Left renal pelvis (tissue), 4 donors: ENCODE results near the gene COL7A1. TPM values are rescaled to one million over a fixed set of nuclear protein-coding genes. Genes with fewer than 3 reads are reported as not detected.
A peak's percentile ranks its signal among the peaks of the same experiment; 100 is the strongest.

Experiments
- DNase-seq, 4 donors: peaks; one replicate each; pipeline ENCODE4 v3.0.0-alpha.2; 2013; ENCODE audit warnings: low read depth in 4 of 4, low spot score in 3 of 4
- polyA plus RNA-seq, 4 donors: library from polyadenylated mRNA; unstranded; fragments of 120-200 nt; gene quantifications; one replicate each; pipeline ENCODE4 v1.2.1, GENCODE V29; 2013; ENCODE audit not compliant: insufficient read length in 4 of 4

COL7A1 gene
- polyA plus RNA-seq, 4 donors = 13.3 to 28.7 (median 14.2) TPM

DNA sequence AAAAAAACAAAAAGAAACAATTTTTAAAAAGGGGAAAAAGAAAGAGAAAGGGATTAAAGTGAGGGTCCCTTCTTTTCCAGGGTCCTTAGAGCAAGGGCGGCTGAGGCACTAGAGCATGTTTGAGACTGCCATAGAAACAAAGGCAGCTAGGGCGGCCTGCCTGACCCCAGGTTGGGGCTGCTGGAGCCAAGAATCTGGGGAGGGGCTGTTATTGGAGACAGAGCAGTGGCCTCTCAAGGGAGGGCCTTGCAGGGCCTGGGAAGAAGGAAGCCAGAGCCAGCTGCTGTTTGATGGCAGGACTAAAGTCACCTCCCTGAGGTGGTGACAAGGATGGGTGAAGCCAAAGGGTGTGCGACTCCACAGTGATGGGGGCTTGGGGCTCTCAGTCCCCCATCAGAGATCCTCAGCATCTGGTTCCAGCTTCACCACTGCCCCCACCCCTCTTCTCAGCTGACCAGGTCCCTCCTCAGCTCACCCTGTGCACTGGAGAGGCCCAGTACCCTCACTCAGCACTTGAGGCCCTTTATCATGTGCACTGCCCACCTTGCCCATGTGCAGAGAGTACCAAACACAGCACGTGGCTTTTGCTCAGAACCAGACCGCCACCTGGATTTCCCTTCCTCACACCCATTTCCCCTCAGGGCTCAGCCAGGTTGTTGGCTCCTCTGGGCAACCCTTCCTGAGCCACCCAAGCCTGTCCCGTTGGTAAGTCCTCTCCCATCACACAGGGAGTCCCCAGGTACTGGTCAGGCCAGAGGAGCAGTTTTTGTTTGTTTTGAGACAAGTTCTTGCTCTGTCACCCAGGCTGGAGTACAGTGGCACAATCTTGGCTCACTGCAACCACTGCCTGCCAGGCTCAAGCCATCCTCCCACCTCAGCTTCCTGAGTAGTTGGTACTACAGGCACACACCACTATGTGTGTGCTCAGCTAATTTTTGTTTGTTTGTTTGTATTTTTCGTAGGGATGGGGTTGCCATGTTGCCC, 24.7 kb upstream of the COL7A1 start:
- DNase-seq = no peak

- no peak for DNase-seq
Measured at GRCh38 chr3:48617559-48617958, 22.4 kb upstream of the COL7A1 start.

GRCh38 chr3:48614044-48614443, 18.9 kb upstream of the COL7A1 start:
- no peak for DNase-seq

DNA sequence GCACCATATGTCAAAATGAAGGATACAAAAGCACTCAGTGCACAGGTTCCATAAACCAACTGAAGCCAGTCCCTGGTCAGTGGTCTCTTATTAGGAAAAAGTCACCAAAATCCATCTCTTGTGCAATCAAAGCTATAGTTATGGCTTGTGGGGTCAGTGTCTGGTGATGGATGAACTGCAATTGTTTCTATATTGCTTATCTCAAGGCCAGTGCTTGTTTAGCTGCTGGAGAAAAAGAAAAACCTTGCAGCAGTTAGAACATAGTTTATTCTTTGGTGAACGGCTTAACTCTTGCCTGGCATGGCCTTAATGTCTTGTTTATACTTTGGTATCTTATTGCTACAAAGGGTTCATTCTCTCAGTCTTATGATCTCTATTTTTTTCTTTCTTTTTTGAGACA, 17.2 kb upstream of the COL7A1 start:
- no peak for DNase-seq

DNA sequence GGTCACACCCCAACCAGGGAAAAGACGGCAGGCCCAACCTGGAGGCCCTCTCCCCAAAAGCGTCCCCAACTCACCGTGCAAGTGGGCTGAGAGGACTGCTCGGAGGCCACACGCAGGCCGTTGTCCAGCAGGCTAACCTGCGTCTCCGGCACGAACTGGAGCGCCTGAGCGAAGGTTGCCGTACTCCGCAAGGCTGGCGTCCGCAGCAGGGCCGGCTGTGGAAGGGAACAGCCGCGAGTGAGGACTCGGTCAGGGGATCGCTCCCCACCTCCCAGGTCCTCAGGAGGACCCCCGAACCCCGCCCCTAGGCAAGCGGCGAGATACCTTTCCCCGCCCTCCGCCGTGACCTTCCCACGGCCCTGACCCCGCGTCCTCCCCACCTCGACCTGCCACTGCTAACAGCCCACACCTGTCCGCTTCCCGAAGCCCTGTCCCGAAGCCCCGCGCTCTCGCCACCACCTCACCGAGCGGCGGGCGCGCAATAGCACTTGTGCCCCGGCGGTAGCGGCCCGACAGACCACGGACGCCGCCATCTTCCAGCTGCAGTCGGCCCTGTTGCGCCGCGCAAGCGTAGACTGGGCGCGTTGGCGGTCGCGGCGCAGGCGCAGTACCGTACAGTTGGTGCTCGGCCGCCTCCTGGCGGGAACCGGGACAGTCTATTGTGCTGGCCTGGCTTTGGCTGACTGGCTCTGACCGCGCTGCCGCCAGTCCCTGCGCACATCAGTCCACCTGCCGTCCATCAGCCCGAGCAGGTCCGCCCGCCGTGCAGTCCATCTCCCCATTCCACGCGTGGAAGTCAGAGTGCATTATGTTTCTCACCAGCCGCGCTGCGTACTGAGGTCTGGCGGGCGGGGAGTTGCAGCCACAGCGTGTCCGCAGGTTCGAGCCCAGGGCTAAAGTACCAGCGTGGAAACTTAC, 14.2 kb upstream of the COL7A1 start, which contains the start of gene UQCRC1:
Gene UQCRC1, minus strand, starts transcription at position 559 of the 918 bp plus-strand sequence. Its CDS starts 26 bp downstream, at position 533.
- DNase-seq = peak; percentile 77 to 87 (median 86)

DNA sequence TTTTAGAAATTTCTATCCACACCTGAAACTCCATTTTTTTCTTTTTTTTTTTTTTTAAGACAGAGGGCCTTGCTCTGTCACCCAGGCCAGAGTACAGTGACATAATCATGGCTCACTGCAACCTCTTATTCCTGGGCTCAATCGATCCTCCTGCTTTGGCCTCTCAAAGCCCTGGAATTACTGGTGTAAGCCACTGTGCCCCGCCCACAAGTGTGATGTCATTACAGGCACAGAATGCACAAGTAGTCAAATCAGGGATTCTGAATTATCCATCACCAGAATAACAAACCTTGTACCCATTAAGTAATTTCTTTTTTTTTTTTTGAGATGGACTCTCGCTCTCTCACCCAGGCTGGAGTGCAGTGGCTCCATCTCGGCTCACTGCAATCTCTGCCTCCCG, 12.4 kb upstream of the COL7A1 start:
- no peak for DNase-seq

DNA sequence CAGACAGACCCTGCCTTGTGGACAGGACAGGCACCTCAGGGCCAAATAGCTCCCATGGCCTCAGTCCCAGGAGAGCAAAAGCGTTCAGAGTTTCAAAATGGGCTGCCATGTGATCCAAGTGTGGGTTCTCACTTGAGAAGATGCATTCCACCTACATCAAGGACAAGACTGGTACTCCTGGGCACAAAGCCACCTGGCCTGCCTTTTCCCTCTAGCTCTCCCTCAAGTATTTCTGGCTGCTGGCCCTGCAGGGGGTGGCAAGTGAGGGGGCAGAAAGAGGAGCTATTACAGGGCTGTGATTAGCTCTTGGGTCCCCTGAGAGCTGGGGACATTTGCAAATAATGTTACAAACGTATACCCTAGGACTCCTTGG, 6.5 kb upstream of the COL7A1 start:
- no peak for DNase-seq

DNA sequence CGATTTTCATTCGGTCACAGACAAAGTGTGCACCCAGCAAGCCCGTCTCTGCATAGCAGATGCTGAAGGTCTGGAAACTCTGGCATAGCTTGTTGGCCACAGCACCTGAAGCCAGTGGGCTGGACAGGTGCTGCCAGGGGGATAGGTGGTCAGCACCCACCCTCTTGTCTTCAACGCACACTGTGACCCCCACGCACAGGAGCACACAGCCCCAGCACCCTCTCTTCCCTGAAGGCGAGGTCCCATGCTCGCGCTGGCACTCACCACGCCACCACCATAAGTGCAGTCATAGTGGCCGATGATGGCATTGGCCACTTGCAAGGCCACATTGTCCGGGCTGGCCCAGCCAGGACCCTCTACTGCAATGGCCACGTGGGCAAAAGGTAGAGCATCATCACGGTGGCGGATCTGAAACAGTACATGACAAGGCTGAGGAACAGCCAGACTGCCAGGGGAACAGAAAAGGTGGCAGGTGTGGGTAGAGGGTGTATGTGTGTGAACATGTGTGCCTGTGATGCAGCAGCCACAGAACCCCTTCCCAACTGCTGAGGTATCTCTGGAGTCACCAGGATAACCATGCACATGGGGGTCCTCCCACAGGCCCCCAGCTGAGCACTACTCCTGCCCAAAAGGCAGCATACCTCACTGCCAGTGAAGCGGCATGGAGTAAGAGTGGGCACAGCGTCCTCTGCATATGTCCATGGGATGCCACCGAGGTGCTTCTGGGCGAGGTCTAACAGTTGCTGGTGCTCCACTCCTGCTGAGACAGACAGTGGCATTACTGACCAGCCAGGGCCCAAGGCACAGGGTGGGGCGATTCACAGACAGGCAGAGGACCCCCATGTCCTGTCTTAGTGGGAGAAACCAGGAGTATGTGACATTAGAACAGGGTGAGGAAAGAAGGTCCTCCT, 5.8 kb upstream of the COL7A1 start:
- no peak for DNase-seq

- DNase-seq = no peak
Measured at GRCh38 chr3:48599509-48600285, 4.6 kb upstream of the COL7A1 start.

GRCh38 chr3:48599077-48599501, 4.0 kb upstream of the COL7A1 start:
- no peak for DNase-seq

GRCh38 chr3:48598323-48599076, 3.4 kb upstream of the COL7A1 start:
- peak in 3 of 4 donors; percentile 60 to 78 (median 71) for DNase-seq

- DNase-seq = no peak
Measured at GRCh38 chr3:48597408-48597800, 2.3 kb upstream of the COL7A1 start.

GRCh38 chr3:48596676-48597407, 1.7 kb upstream of the COL7A1 start:
- DNase-seq = no peak

DNA sequence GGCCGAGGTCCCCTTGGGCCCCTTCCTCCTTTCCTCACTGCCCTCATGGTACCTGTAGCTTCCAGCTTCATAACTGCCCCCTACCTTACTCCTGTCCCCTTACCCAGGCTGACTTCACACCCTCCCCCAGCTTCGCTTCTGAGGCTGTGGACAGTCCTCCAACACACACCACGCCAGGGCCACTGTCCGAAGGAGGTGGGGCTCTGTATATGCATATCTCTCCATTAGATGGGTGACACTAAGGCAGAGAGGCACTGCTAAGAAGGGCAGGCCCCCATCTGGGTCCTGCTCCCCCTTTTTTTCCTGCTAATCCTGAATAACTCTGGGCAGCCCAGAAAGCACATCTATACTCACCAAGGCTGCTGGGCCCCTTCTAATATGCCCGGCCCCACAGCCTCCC, 1.0 kb upstream of the COL7A1 start:
- no peak for DNase-seq

DNA sequence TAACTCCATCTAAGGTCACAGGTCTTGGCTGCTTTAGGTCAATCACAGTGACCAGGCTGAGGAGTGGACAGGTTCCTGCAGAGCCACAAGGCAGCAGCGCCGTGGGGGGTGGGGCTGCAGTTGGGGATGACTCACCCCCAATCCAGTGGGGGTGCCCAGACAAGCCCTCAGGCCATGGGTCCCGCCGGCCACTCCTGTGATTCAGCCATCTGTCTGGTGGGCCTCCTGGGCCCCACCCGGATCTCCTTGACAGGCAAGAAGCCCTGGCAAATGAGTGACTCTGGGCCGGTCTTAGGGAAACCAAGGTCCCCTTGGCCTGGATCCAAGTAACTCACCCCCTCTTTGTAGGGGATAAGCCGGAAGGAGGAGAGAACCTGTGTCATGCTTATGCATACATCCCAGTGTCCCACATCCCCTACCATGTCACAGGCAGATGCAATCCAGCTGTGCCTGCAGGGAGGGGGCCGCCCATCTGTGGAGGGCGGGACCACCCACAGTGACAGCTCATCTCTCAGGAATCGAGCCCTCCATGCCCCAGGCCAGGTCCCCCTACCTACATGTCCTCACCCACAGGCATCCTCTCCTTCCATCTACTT, 495 bp upstream of the COL7A1 start:
- no peak for DNase-seq

GRCh38 chr3:48594417-48595049, 596 bp downstream of the COL7A1 start:
- DNase-seq = no peak

DNA sequence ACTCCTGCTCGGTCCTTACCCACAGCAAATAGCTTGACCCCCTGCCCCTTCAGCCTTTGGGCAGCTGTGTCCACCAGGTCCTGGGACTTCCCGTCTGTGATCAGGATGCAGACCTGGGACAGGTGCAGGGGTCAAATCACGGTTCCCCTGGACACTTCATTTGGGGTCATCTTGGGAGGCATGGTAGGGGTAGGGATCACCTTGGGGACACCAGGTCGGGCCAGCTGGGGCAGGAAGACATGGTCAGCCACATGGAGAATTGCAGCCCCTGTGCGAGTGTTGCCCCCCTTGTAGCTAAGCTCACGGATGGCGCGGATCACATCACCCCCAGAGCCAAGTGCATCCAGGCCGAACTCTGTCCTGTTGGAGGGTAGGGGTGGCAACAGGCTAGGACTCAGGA, 1.8 kb downstream of the COL7A1 start:
- no peak for DNase-seq
